Esophagus (tissue), 2 donors: ENCODE results near the gene SIPA1L3. TPM values are rescaled to one million over a fixed set of nuclear protein-coding genes. Genes with fewer than 3 reads are reported as not detected.
"Not testable (repeated sequence)": the region's sequence is repeated elsewhere in the genome, so short reads cannot be mapped to it uniquely, and the experiment has no call there.

Experiments
- H3K27ac ChIP-seq, 2 donors: one replicate each; pipeline ENCODE4 v1.5.1; 2013; ENCODE audit warnings: low read depth in 2 of 2, mild to moderate bottlenecking in 2 of 2, inconsistent platforms in 1 of 2, low read length in 1 of 2, moderate library complexity in 1 of 2
- H3K27me3 ChIP-seq, 2 donors: one replicate each; pipeline ENCODE4 v1.6.1; 2013; ENCODE audit warnings: low read length in 2 of 2, control low read depth in 1 of 2, mild to moderate bottlenecking in 1 of 2; ENCODE audit not compliant: insufficient read depth in 2 of 2, control insufficient read depth in 1 of 2
- H3K36me3 ChIP-seq, 2 donors: one replicate each; pipeline ENCODE4 v1.6.1; 2013; ENCODE audit warnings: low read length in 1 of 2; ENCODE audit not compliant: control insufficient read depth in 2 of 2, insufficient read depth in 2 of 2
- H3K4me1 ChIP-seq, 2 donors: one replicate each; pipeline ENCODE4 v1.6.1; 2013; ENCODE audit warnings: low read length in 1 of 2; ENCODE audit not compliant: control insufficient read depth in 2 of 2, insufficient read depth in 2 of 2
- H3K4me3 ChIP-seq, 2 donors: one replicate each; pipeline ENCODE4 v1.5.1; 2013; ENCODE audit warnings: low read length in 2 of 2, mild to moderate bottlenecking in 2 of 2, low read depth in 1 of 2, moderate library complexity in 1 of 2
- H3K9me3 ChIP-seq, 2 donors: one replicate each; pipeline ENCODE4 v1.6.1; 2013; ENCODE audit warnings: mild to moderate bottlenecking in 2 of 2, low read depth in 1 of 2, low read length in 1 of 2, moderate library complexity in 1 of 2; ENCODE audit not compliant: control insufficient read depth in 2 of 2, insufficient read depth in 1 of 2
- WGBS, 2 donors: extraction: QIAGEN DNeasy Blood & Tissue Kit; methylation state at CpG; one replicate each; pipeline ENCODE4 v1.1.7; 2013; 5-methylcytosine and 5-hydroxymethylcytosine counted together
- polyA plus RNA-seq, 2 donors: library from polyadenylated mRNA; stranded (reverse); fragments of 200-250 nt; gene quantifications; one replicate each; pipeline ENCODE4 v1.2.3, GENCODE V29; 2013
- donor health status: healthy with polysubstance abuse.
- donor health status: Bipolar disorder and iron deficiency.

Gene SIPA1L3
- polyA plus RNA-seq, 2 donors, result 4.1 to 11.0 TPM

DNA sequence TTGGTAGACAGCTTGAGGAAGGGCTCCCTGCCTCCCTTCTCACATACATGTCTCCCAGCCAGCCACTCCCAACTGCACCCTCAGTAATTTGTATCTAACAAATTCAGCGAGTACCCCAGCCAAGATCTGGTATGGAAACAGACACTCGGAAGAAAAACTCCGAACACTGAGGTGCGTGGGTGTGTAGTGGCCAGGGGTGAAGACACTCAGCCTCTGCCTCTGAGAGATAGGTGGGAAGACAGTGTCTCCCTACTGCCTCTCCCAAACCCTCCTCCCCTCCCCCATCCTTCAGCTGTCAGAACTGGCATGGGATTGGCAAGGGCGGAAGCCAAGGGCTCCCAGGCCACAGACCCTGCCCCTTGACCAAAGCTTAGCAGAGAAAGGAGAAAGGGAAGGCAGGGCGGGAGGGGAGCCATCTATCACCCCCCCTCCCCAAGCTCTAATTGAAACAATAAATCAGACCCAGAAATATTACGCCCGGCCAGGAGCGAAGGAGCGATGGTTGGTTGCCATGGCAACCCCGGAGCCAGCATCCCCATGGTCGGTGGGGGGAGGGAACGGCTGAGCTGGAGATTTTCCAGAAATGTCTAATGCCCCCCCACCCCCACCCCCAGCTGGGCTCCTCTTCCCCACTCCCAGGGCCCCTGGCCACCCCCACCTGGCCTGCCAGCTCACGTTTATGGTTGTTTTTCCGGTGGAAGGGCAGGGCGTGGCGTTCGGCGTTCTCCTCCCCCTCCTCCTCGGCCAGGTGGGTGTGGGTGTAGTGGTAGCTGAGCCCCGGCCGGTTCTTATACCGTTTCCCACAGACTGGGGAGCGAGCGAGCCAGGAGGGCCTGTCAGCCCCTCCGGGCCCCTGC is 310.0 kb downstream of the SIPA1L3 start:
- H3K27me3 ChIP-seq, result peaks cover 0 to 3% of the 10 kb centered on the region in 2 donors
- H3K4me1 ChIP-seq, result peaks cover 0 to 5% of the 10 kb centered on the region in 2 donors
- 37 to 57% methylated on average over 19 to 26 of the region's 26 CpGs for WGBS, 2 donors
- H3K27ac ChIP-seq, result no peak overlapping the region
- H3K4me3 ChIP-seq, result no peak overlapping the region
- no peaks in the 10 kb centered on the region for H3K36me3 ChIP-seq
- H3K9me3 ChIP-seq, result no peaks in the 10 kb centered on the region

DNA sequence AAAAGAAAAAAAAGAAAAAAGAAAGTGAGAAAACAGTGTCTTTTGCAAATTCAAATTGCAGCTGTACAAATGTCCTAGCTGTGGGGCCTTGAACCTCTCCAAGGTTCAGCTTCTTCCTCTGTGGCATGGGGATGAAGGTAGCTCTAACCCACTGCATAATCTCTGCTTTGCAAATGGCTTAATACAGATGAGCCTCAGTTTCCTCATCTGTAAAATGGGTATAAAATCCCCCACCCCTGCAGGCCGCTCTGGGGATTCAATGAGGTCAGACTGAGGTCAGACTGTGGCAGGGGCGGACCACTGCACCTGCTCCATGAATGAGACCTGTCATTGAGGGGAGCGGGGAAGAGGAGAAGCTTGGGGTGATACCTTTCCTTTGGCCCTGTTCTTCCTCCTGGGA is 311.2 kb downstream of the SIPA1L3 start:
- WGBS, 2 donors, result 97 to 98% methylated on average over 3 of the region's 3 CpGs
- H3K27me3 ChIP-seq, result peaks cover 0 to 3% of the 10 kb centered on the region in 2 donors

DNA sequence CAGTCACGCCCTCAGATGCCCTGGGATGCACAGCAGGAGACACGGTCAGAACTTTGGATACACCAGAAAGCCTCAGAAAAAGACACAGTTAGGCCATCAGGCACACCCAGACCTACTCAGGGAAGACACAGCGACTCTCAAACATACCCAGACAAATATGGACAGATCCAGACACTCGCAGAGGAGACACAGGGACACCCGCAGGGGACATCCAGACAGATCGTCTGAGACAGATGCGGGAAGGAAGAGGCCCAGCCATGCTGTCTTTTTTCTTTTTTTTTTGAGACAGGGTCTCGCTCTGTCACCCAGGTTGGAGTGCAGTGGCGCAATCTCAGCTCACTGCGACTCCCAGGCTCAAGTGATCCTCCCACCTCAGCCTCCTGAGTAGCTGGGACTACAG is 312.2 kb downstream of the SIPA1L3 start:
- Histone ChIP-seq H3K9me3 (no peaks in the 10 kb centered on the region), H3K27me3 (peaks cover 0 to 6% of the 10 kb centered on the region in 2 donors), H3K4me3 (no peak overlapping the region), H3K36me3 (no peaks in the 10 kb centered on the region), H3K4me1 (peaks cover 0 to 4% of the 10 kb centered on the region in 2 donors), H3K27ac (no peak overlapping the region)
- 89 to 92% methylated on average over 10 of the region's 10 CpGs for WGBS, 2 donors

More for the DNA sequence above, 311.2 kb downstream of the SIPA1L3 start:
- no peaks in the 10 kb centered on the region for H3K9me3 ChIP-seq
- no peaks in the 10 kb centered on the region for H3K36me3 ChIP-seq
- H3K27ac ChIP-seq, result no peak overlapping the region
- H3K4me1 ChIP-seq, result peaks cover 0 to 5% of the 10 kb centered on the region in 2 donors
- H3K4me3 ChIP-seq, result no peak overlapping the region

DNA sequence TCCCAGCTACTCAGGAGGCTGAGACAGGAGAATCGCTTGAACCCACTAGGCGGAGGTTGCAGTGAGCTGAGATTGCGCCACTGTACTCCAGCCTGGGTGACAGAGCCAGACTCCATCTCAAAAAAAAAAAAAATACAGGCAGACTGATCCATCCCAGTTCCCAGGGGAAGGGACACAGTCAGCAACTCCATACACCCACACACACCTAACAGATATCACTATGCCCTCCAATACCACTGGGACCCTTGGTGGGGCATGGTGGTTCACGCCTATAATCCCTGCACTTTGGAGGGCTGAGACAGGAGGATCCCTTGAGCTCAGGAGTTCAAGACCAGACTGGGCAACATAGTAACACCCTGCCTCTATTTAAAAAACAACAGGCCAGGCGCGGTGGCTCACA is 314.4 kb downstream of the SIPA1L3 start:
- H3K27me3 ChIP-seq, result peaks cover 0 to 6% of the 10 kb centered on the region in 2 donors
- H3K4me1 ChIP-seq, result peaks cover 0 to 3% of the 10 kb centered on the region in 2 donors
- H3K9me3 ChIP-seq, result no peaks in the 10 kb centered on the region
- no peaks in the 10 kb centered on the region for H3K36me3 ChIP-seq
- 94 to 96% methylated on average over 6 of the region's 6 CpGs for WGBS, 2 donors
- no peak overlapping the region for H3K4me3 ChIP-seq
- H3K27ac ChIP-seq, result no peak overlapping the region

DNA sequence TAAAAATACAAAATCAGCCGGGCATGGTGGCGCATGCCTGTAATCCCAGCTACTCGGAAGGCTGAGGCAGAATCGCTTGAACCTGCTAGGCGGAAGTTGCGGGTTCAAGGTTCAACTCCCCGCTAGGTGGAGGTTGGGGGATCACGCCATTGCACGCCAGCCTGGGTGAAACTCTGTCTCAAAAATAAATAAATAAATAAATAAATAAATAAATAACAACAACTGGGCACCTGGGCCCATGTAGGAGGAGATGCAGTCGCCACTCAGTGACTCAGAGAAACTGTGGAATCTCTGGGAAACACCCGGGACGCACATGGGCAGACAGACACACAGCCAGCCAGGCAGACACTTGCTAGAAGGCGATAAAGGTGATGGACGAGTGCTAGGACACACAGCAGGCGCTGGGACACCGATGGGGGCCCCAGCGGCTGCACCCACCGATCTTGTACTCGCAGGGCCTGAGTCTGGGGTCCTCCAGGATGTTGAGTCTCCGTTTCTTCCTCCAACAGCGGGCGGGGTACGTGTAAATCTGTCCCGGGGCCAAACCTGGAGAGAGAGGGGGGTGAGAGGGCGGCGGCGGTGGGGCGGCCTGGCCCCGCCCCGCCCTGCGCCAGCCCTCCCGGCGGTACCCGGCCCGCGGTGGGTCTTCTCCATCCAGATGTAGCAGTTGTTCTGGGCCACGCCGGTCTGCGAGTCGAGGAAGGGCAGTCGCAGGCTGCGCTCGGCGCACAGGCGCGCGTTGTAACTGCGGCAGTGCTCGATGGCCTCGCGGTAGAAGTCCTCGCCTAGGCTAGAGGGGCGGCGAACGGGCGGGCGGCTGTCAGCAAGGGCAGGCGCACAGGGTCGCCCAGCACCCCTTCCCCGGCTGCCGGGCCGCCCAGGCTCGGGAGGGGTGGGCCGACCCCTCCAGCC is 315.2 kb downstream of the SIPA1L3 start:
- H3K4me3 ChIP-seq, result no peak overlapping the region
- 52 to 53% methylated on average over 50 to 64 of the region's 64 CpGs for WGBS, 2 donors
- H3K4me1 ChIP-seq, result peaks cover 0 to 3% of the 10 kb centered on the region in 2 donors
- no peaks in the 10 kb centered on the region for H3K36me3 ChIP-seq
- H3K27ac ChIP-seq, result no peak overlapping the region
- H3K9me3 ChIP-seq, result no peaks in the 10 kb centered on the region
- peaks cover 0 to 4% of the 10 kb centered on the region in 2 donors for H3K27me3 ChIP-seq

DNA sequence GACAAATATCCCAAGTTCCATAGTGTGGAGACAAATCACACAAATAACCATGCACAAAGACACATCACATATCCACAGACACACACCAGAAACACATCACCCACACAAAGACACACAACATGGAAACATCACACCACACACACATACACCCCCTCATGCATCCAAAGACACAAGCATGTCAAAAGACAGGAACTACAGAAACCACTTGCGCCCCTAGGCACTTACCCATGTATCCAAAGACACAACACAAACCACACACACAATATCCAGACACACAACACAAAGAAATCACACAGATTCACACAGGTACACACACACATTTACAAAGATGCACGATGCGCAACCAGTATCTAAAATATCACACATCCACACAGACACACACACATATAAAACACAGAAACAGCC is 316.1 kb downstream of the SIPA1L3 start:
- Histone ChIP-seq H3K36me3 (no peaks in the 10 kb centered on the region), H3K4me3 (no peak overlapping the region), H3K27me3 (peaks cover 0 to 12% of the 10 kb centered on the region in 2 donors), H3K4me1 (peaks cover 0 to 6% of the 10 kb centered on the region in 2 donors), H3K27ac (no peak overlapping the region), H3K9me3 (no peaks in the 10 kb centered on the region)
- 89 to 92% methylated on average over 3 of the region's 3 CpGs for WGBS, 2 donors

DNA sequence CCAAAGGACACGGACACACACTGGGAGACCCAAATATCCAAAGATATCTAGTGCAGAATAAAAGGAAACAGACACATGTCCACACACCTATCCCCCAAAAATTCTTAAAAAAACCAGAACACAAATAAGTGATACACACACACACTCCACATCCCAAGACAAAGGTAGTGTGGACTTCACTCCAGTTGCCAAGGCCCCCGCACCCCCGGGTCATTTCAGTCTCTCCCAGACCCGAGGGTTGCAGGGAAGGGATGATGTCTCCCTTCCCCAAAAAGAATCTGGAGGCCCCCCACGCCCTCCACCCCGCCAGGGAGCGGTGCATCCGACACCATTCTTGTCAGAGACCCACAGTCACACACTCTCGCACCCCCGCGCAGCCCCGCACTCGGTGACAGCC is 316.6 kb downstream of the SIPA1L3 start:
- Histone ChIP-seq H3K9me3 (no peaks in the 10 kb centered on the region), H3K27ac (no peak overlapping the region), H3K4me3 (peak overlapping the region in 1 of 2 donors; percentile 42), H3K4me1 (peaks cover 0 to 7% of the 10 kb centered on the region in 2 donors), H3K36me3 (no peaks in the 10 kb centered on the region), H3K27me3 (peaks cover 0 to 17% of the 10 kb centered on the region in 2 donors)
- WGBS, 2 donors, result 9 to 10% methylated on average over 13 of the region's 13 CpGs

DNA sequence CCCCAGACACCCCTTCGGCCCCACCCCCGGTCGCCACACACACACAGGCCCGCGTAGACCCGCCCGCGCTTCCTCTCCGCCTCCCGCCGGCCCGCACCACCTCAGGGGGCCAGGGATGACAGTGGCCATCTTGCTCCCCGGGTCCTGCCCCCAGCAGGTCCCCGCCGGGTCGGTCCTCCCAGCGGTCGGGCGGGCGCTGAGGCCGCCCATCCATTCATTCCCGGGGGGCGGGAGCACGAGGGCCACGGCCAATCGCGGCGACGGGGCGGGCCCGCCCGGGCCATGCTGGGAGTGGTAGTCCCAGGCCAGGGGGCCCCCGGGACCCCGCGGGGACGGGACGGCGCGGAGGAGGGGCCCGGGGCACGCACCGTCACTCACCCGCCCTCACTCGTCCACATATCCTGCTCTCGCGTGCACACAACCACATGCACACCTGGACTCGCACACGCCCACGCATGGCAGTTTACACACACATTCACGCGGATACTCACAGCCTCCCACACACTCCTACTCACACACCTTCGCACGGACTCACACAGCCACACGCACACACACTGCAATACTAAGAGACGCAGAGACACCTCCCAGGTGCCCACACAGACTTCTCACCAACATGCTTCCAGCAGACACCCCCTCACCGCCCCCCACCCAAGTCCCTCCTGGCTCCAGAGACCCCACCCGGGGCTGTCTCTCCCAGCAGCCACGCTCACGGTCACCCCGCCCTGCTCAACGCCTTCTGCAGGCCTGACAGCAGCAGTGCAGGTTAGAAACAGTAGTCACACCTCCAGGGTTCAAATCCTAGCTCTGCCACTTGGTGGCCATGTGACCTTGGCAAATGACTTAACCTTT is 317.2 kb downstream of the SIPA1L3 start, which contains the start of gene DPF1:
Gene DPF1, minus strand, starts transcription at position 209 of the 849 bp plus-strand sequence. Its CDS starts 80 bp downstream, at position 129.
- Histone ChIP-seq H3K27ac (no peak within 1 kb of the TSS), H3K27me3 (peaks cover 0 to 24% of the 10 kb centered on the region in 2 donors), H3K36me3 (no peaks in the 10 kb centered on the region), H3K9me3 (no peaks in the 10 kb centered on the region), H3K4me1 (peaks cover 3 to 14% of the 10 kb centered on the region in 2 donors), H3K4me3 (peak within 1 kb of the TSS; percentile 41 to 42)
- 3 to 4% methylated on average over 44 to 61 of the region's 61 CpGs for WGBS, 2 donors

DNA sequence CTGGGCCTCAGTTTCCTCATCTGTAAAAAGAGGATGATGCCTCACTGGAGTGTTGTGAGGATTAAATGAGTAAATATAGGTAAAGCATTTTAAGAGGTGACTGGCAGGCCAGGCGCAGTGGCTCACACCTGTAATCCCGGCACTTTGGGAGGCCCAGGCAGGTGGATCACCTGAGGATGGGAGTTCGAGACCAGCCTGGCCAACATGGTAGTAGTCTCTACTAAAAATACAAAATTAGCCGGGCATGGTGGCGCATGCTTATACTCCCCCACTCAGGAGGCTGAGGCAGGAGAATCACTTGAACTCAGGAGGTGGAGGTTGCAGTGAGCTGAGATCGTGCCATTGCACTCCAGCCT is 317.8 kb downstream of the SIPA1L3 start:
- H3K27me3 ChIP-seq, result peaks cover 0 to 26% of the 10 kb centered on the region in 2 donors
- WGBS, 2 donors, result 84 to 91% methylated on average over 6 of the region's 6 CpGs
- H3K9me3 ChIP-seq, H3K27ac ChIP-seq, H3K36me3 ChIP-seq, H3K4me3 ChIP-seq: not testable (repeated sequence)
- H3K4me1 ChIP-seq, result peaks cover 5 to 14% of the 10 kb centered on the region in 2 donors
